Type B pancreatic cell (in vitro differentiated cells): ENCODE measurements around the gene TMEM72. TPM values are rescaled to one million over a fixed set of nuclear protein-coding genes. Genes with fewer than 3 reads are reported as not detected.

ENCODE experiments used
- DNase-seq: peaks from one replicate; pipeline ENCODE4 v3.0.0; 2021; ENCODE audit warnings: mixed read lengths; ENCODE audit not compliant: unreplicated experiment; ENCODE audit errors: extremely low spot score
- H3K27ac Mint-ChIP-seq: 2 replicates; pipeline ENCODE4 v1.8.0; 2021; ENCODE audit warnings: mild to moderate bottlenecking, mixed read lengths
- H3K27me3 Mint-ChIP-seq: 2 replicates; pipeline ENCODE4 v1.8.0; 2021; ENCODE audit warnings: mixed read lengths
- H3K36me3 Mint-ChIP-seq: 2 replicates; pipeline ENCODE4 v1.8.0; 2021; ENCODE audit warnings: mixed read lengths
- H3K4me1 Mint-ChIP-seq: one replicate; pipeline ENCODE4 v1.8.0; 2021; ENCODE audit warnings: mixed read lengths; ENCODE audit not compliant: unreplicated experiment
- H3K4me3 Mint-ChIP-seq: 2 replicates; pipeline ENCODE4 v1.8.0; 2021; ENCODE audit warnings: mild to moderate bottlenecking, mixed read lengths
- H3K9me3 Mint-ChIP-seq: 2 replicates; pipeline ENCODE4 v1.8.0; 2021; ENCODE audit warnings: mixed read lengths
- CTCF ChIP-seq: fragments of 200-600 bp; sonication (generic); conservative IDR thresholded peaks from 2 replicates; pipeline ENCODE4 v1.5.0; 2021; ENCODE audit warnings: antibody characterized with exemption, mild to moderate bottlenecking
- total RNA-seq: library from RNA; stranded (reverse); gene quantifications from 2 replicates; pipeline ENCODE4 v1.2.1, GENCODE V29; 2021; ENCODE audit warnings: low replicate concordance

TMEM72 gene
- total RNA-seq, 1 donor from 2014 or later = 1.2 TPM

GRCh38 chr10:44976352-44977198 is 65.4 kb downstream of the TMEM72 start:
- no peaks in the 10 kb centered on the region for H3K9me3 Mint-ChIP-seq
- peak overlapping the region; percentile 71 for H3K27ac Mint-ChIP-seq
- peaks cover 38% of the 10 kb centered on the region for H3K4me1 Mint-ChIP-seq
- TF ChIP-seq CTCF = no peak
- peak overlapping the region; percentile 81 for H3K4me3 Mint-ChIP-seq
- H3K36me3 Mint-ChIP-seq = peaks cover 8% of the 10 kb centered on the region
- no peaks in the 10 kb centered on the region for H3K27me3 Mint-ChIP-seq
- no peak for DNase-seq

- Mint-ChIP-seq H3K36me3 (peaks cover 3% of the 10 kb centered on the region), H3K27ac (peak overlapping the region; percentile 99), H3K27me3 (no peaks in the 10 kb centered on the region), H3K4me3 (peak overlapping the region; percentile 89), H3K9me3 (no peaks in the 10 kb centered on the region), H3K4me1 (peaks cover 41% of the 10 kb centered on the region)
- no peak for DNase-seq
- no peak for TF ChIP-seq CTCF
Observed at GRCh38 chr10:44977287-44978212, 66.4 kb downstream of the TMEM72 start.

GRCh38 chr10:44978213-44978569 is 67.1 kb downstream of the TMEM72 start:
- no peak for DNase-seq
- H3K4me1 Mint-ChIP-seq = peaks cover 41% of the 10 kb centered on the region
- peak overlapping the region; percentile 99 for H3K27ac Mint-ChIP-seq
- no peaks in the 10 kb centered on the region for H3K27me3 Mint-ChIP-seq
- H3K9me3 Mint-ChIP-seq = no peaks in the 10 kb centered on the region
- H3K4me3 Mint-ChIP-seq = peak overlapping the region; percentile 89
- peaks cover 3% of the 10 kb centered on the region for H3K36me3 Mint-ChIP-seq
- TF ChIP-seq CTCF = no peak

- Mint-ChIP-seq H3K4me1 (peaks cover 41% of the 10 kb centered on the region), H3K36me3 (peaks cover 3% of the 10 kb centered on the region), H3K27ac (peak within 1 kb of the TSS; percentile 99), H3K4me3 (peak within 1 kb of the TSS; percentile 89), H3K27me3 (no peaks in the 10 kb centered on the region), H3K9me3 (no peaks in the 10 kb centered on the region)
- DNase-seq = peak; percentile 87
- peak; percentile 52 for TF ChIP-seq CTCF
Observed at GRCh38 chr10:44978570-44979280, 67.6 kb downstream of the TMEM72 start, which contains the start of gene DEPP1. Gene DEPP1 (minus strand): TSS chr10:44978809. CDS start chr10:44978030, 779 bp downstream.
